Sigmoid colon (tissue), 7 donors: Measurements from ENCODE around the gene CALY. TPM values are rescaled to one million over a fixed set of nuclear protein-coding genes. Genes with fewer than 3 reads are reported as not detected.

ENCODE experiments used
- DNase-seq: peaks from one replicate; pipeline ENCODE4 v3.0.0-alpha.2; 2019
- H3K27ac ChIP-seq, 4 donors: fragments of 200-600 bp; sonication (generic); one replicate each; pipeline ENCODE4 v1.5.1; 2016 to 2019; ENCODE audit warnings: mild to moderate bottlenecking in 1 of 4
- H3K27me3 ChIP-seq, 3 donors: fragments of 200-600 bp; sonication (generic); one replicate each; pipeline ENCODE4 v1.5.1; 2019; ENCODE audit warnings: mild to moderate bottlenecking in 1 of 3
- H3K36me3 ChIP-seq, 4 donors: fragments of 200-600 bp; sonication (generic); one replicate each; pipeline ENCODE4 v1.5.1; 2016 to 2019
- H3K4me1 ChIP-seq, 4 donors: fragments of 200-600 bp; sonication (generic); one replicate each; pipeline ENCODE4 v1.5.1; 2017 to 2019
- H3K4me3 ChIP-seq, 4 donors: fragments of 200-600 bp; sonication (generic); one replicate each; pipeline ENCODE4 v1.5.1; 2017 to 2019; ENCODE audit warnings: mild to moderate bottlenecking in 2 of 4, moderate library complexity in 1 of 4
- H3K9me3 ChIP-seq, 4 donors: fragments of 200-600 bp in 3 of 4; sonication (generic) in 3 of 4; one replicate each; pipeline versions ENCODE4 v1.5.1 to v1.6.1; 2013 to 2019
- CTCF ChIP-seq, 4 experiments: fragments of 450-650 bp in 3 of 4; fragments of 200-600 bp in 1 of 4; IDR thresholded peaks; one replicate each; pipeline ENCODE4 v1.5.1; 2016 to 2019; ENCODE audit warnings: antibody characterized with exemption in 4 of 4, mild to moderate bottlenecking in 3 of 4, moderate library complexity in 2 of 4
- EP300 ChIP-seq, 4 donors: sonication (generic); formaldehyde crosslinking; IDR thresholded peaks; one replicate each; pipeline ENCODE4 v1.6.1; 2017; ENCODE audit warnings: antibody characterized with exemption in 4 of 4
- POLR2A ChIP-seq, 2 donors: fragments of 450-650 bp; IDR thresholded peaks; one replicate each; pipeline ENCODE4 v1.6.1; 2016; ENCODE audit warnings: antibody characterized with exemption in 2 of 2, mild to moderate bottlenecking in 2 of 2, moderate library complexity in 2 of 2
- POLR2AphosphoS5 ChIP-seq, 4 donors: sonication (generic); formaldehyde crosslinking; IDR thresholded peaks; one replicate each; pipeline ENCODE4 v1.6.1; 2017; ENCODE audit warnings: antibody characterized with exemption in 4 of 4
- WGBS, 2 donors: extraction: QIAGEN DNeasy Blood & Tissue Kit; methylation state at CpG; one replicate each; pipeline ENCODE4 v1.1.7; 2013; 5-methylcytosine and 5-hydroxymethylcytosine counted together
- intact Hi-C: fragments of 100-400 bp; cut with DNase I; formaldehyde crosslinking; loops from one replicate; pipeline ENCODE4 v1.15.1; 2023
- polyA plus RNA-seq, 3 donors: library from polyadenylated mRNA; stranded (reverse); fragments of 200-250 nt; gene quantifications; one replicate each; pipeline ENCODE4 v1.2.3, GENCODE V29; 2013
- total RNA-seq, 4 donors: library from RNA; depleted of rRNA; stranded (reverse); fragments of >200 nt; gene quantifications; one replicate each; pipeline ENCODE4 v1.1.0, GENCODE V29; 2016
- donor health status: healthy with polysubstance abuse.
- donor health status: Bipolar disorder and iron deficiency.
- donor health status: healthy.

Gene CALY
- total and polyA plus RNA-seq, 7 donors, result 1.3 to 6.8 (median 5.0) TPM; not detected in 2

- H3K27ac ChIP-seq, result no peak overlapping the region
- no peak for TF ChIP-seq POLR2A (IDR thresholded peaks at IDR 0.05)
- TF ChIP-seq POLR2AphosphoS5 (IDR thresholded peaks at IDR 0.05), result no peak
- TF ChIP-seq CTCF (IDR thresholded peaks at IDR 0.05), result no peak
- no peak for TF ChIP-seq EP300 (IDR thresholded peaks at IDR 0.05)
- WGBS, 2 donors, result 91 to 92% methylated on average over 10 of the region's 10 CpGs
- H3K36me3 ChIP-seq, result peaks cover 17 to 54% (median 36%) of the 10 kb centered on the region in 4 donors
- no peak for DNase-seq
- H3K9me3 ChIP-seq, result no peaks in the 10 kb centered on the region
- no peaks in the 10 kb centered on the region for H3K27me3 ChIP-seq
- H3K4me3 ChIP-seq, result no peak overlapping the region
- intact Hi-C loops, result loop anchor here (10.0 kb wide), 1 partner anchor 968 kb away; the partner anchor contains the start of gene LRRC27
- peaks cover 0 to 49% (median 33%) of the 10 kb centered on the region in 4 donors for H3K4me1 ChIP-seq
These were observed 33.5 kb downstream of the CALY start for GRCh38 chr10:133303206-133303605.

- Histone ChIP-seq H3K9me3 (no peaks in the 10 kb centered on the region), H3K27me3 (no peaks in the 10 kb centered on the region), H3K4me1 (peaks cover 0 to 41% (median 24%) of the 10 kb centered on the region in 4 donors), H3K27ac (no peak overlapping the region), H3K4me3 (no peak overlapping the region), H3K36me3 (peaks cover 24 to 64% (median 46%) of the 10 kb centered on the region in 4 donors)
- intact Hi-C loops, result loop anchor here (10.0 kb wide), 1 partner anchor 967 kb away; the partner anchor contains the start of gene LRRC27
- WGBS, 2 donors, result 97 to 98% methylated on average over 14 of the region's 14 CpGs
- no peak for TF ChIP-seq EP300 (IDR thresholded peaks at IDR 0.05)
- no peak for TF ChIP-seq CTCF (IDR thresholded peaks at IDR 0.05)
- TF ChIP-seq POLR2AphosphoS5 (IDR thresholded peaks at IDR 0.05), result no peak
- no peak for TF ChIP-seq POLR2A (IDR thresholded peaks at IDR 0.05)
- DNase-seq, result no peak
These were observed 34.5 kb downstream of the CALY start for GRCh38 chr10:133302230-133302629.

- DNase-seq, result no peak
- TF ChIP-seq POLR2A (IDR thresholded peaks at IDR 0.05), result no peak
- no peak for TF ChIP-seq EP300 (IDR thresholded peaks at IDR 0.05)
- no peak for TF ChIP-seq POLR2AphosphoS5 (IDR thresholded peaks at IDR 0.05)
- no peak for TF ChIP-seq CTCF (IDR thresholded peaks at IDR 0.05)
- intact Hi-C loops, result loop anchor here (10.0 kb wide), 1 partner anchor 965 kb away; the partner anchor contains the start of gene LRRC27
- H3K27me3 ChIP-seq, result no peaks in the 10 kb centered on the region
- peaks cover 44 to 88% (median 70%) of the 10 kb centered on the region in 4 donors for H3K36me3 ChIP-seq
- no peak overlapping the region for H3K27ac ChIP-seq
- no peaks in the 10 kb centered on the region for H3K9me3 ChIP-seq
- H3K4me3 ChIP-seq, result no peak overlapping the region
- WGBS, 2 donors, result 96% methylated on average over 14 of the region's 14 CpGs
- peaks cover 0 to 16% (median 5%) of the 10 kb centered on the region in 4 donors for H3K4me1 ChIP-seq
These were observed 37.0 kb downstream of the CALY start for GRCh38 chr10:133299738-133300137.

GRCh38 chr10:133299224-133299623, 37.5 kb downstream of the CALY start:
- H3K4me3 ChIP-seq, result no peak overlapping the region
- peaks cover 44 to 94% (median 74%) of the 10 kb centered on the region in 4 donors for H3K36me3 ChIP-seq
- no peaks in the 10 kb centered on the region for H3K27me3 ChIP-seq
- no peak for TF ChIP-seq EP300 (IDR thresholded peaks at IDR 0.05)
- no peak for TF ChIP-seq POLR2A (IDR thresholded peaks at IDR 0.05)
- TF ChIP-seq POLR2AphosphoS5 (IDR thresholded peaks at IDR 0.05), result no peak
- TF ChIP-seq CTCF (IDR thresholded peaks at IDR 0.05), result no peak
- intact Hi-C loops, result no loop called here
- peaks cover 0 to 11% (median 4%) of the 10 kb centered on the region in 4 donors for H3K4me1 ChIP-seq
- H3K27ac ChIP-seq, result no peak overlapping the region
- 92 to 93% methylated on average over 10 of the region's 10 CpGs for WGBS, 2 donors
- no peak for DNase-seq
- H3K9me3 ChIP-seq, result no peaks in the 10 kb centered on the region

GRCh38 chr10:133298466-133298865, 38.2 kb downstream of the CALY start:
- Histone ChIP-seq H3K36me3 (peaks cover 44 to 98% (median 80%) of the 10 kb centered on the region in 4 donors), H3K9me3 (no peaks in the 10 kb centered on the region), H3K27me3 (no peaks in the 10 kb centered on the region), H3K4me3 (no peak overlapping the region), H3K27ac (no peak overlapping the region), H3K4me1 (peaks cover 0 to 4% (median under 1%) of the 10 kb centered on the region in 4 donors)
- TF ChIP-seq POLR2AphosphoS5 (IDR thresholded peaks at IDR 0.05) (no peak), POLR2A (IDR thresholded peaks at IDR 0.05) (no peak), EP300 (IDR thresholded peaks at IDR 0.05) (no peak), CTCF (IDR thresholded peaks at IDR 0.05) (no peak)
- intact Hi-C loops, result no loop called here
- no peak for DNase-seq
- 94 to 95% methylated on average over 14 of the region's 14 CpGs for WGBS, 2 donors
